Thoracic aorta (tissue), 2 donors: ENCODE data around the gene SLC25A18. TPM values are rescaled to one million over a fixed set of nuclear protein-coding genes. Genes with fewer than 3 reads are reported as not detected.

ENCODE experiments used
- ATAC-seq: fragments of 150-250 bp; one replicate; pipeline ENCODE4 v1.8.0; 2017; ENCODE audit warnings: low read depth; ENCODE audit not compliant: insufficient number of reproducible peaks, low FRiP score
- DNase-seq: peaks from one replicate; pipeline ENCODE4 v3.0.0-alpha.2; 2020; ENCODE audit warnings: low spot score
- H3K27ac ChIP-seq, 2 donors: fragments of 200-600 bp; sonication (generic); 1 replicate in 1 of 2; 2 replicates in 1 of 2; pipeline ENCODE4 v1.5.1; 2016; ENCODE audit warnings: mild to moderate bottlenecking in 2 of 2, moderate library complexity in 2 of 2
- H3K27me3 ChIP-seq: fragments of 200-600 bp; sonication (generic); replicated peaks from 2 replicates; pipeline ENCODE4 v1.6.0; 2016; ENCODE audit warnings: mild to moderate bottlenecking; ENCODE audit not compliant: insufficient read depth
- H3K36me3 ChIP-seq: fragments of 200-600 bp; sonication (generic); one replicate; pipeline ENCODE4 v1.5.1; 2016
- H3K4me1 ChIP-seq, 2 donors: fragments of 200-600 bp; sonication (generic); 1 replicate in 1 of 2; 2 replicates in 1 of 2; pipeline versions ENCODE4 v1.5.1 to v1.6.0; 2016; ENCODE audit warnings: low read depth in 2 of 2, mild to moderate bottlenecking in 1 of 2; ENCODE audit not compliant: control insufficient read depth in 1 of 2
- H3K4me3 ChIP-seq: fragments of 200-600 bp; sonication (generic); 2 replicates; pipeline ENCODE4 v1.5.1; 2016; ENCODE audit warnings: mild to moderate bottlenecking
- H3K9me3 ChIP-seq: fragments of 200-600 bp; sonication (generic); 2 replicates; pipeline ENCODE4 v1.5.1; 2016
- total RNA-seq, 2 donors: library from RNA; depleted of rRNA; stranded (reverse); fragments of >200 nt; gene quantifications; one replicate each; pipeline versions ENCODE4 v1.1.0 to v1.2.3, GENCODE V29; 2016
- TF ChIP-seq, protein P1 (sequence below): fragments of 200-600 bp; sonication (generic); IDR thresholded peaks from one replicate; pipeline ENCODE4 v1.5.1; 2019; ENCODE audit warnings: antibody characterized with exemption

SLC25A18 gene
- total RNA-seq, 2 donors from 2014 or later, result not detected

DNA sequence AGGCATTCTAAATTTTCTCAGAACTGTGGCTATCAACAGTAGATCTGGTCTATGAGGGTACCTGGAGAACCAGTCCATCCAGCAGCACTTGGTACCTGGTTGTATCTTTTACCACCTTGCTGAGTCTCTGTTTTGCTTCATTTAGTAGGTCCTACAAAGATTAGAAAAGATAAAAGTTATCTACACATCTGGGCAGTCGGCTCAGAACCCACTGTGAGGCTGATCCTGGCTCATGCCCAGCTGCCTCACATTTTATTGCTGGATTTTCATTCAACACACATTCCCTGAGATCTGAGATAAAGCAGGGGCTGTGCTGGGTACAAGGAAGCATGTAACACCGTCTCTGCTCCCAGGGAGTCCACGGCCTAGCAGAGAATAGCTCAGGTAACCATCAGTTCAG, 37.7 kb downstream of the SLC25A18 start:
- no peaks in the 10 kb centered on the region for H3K4me1 ChIP-seq
- TF ChIP-seq, protein P1, sequence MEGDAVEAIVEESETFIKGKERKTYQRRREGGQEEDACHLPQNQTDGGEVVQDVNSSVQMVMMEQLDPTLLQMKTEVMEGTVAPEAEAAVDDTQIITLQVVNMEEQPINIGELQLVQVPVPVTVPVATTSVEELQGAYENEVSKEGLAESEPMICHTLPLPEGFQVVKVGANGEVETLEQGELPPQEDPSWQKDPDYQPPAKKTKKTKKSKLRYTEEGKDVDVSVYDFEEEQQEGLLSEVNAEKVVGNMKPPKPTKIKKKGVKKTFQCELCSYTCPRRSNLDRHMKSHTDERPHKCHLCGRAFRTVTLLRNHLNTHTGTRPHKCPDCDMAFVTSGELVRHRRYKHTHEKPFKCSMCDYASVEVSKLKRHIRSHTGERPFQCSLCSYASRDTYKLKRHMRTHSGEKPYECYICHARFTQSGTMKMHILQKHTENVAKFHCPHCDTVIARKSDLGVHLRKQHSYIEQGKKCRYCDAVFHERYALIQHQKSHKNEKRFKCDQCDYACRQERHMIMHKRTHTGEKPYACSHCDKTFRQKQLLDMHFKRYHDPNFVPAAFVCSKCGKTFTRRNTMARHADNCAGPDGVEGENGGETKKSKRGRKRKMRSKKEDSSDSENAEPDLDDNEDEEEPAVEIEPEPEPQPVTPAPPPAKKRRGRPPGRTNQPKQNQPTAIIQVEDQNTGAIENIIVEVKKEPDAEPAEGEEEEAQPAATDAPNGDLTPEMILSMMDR, result no peak
- ATAC-seq (no peak), DNase-seq (no peak)
- no peak overlapping the region for H3K27ac ChIP-seq
- no peak overlapping the region for H3K4me3 ChIP-seq
- no peaks in the 10 kb centered on the region for H3K27me3 ChIP-seq
- no peaks in the 10 kb centered on the region for H3K9me3 ChIP-seq
- H3K36me3 ChIP-seq, result peaks cover 37% of the 10 kb centered on the region

DNA sequence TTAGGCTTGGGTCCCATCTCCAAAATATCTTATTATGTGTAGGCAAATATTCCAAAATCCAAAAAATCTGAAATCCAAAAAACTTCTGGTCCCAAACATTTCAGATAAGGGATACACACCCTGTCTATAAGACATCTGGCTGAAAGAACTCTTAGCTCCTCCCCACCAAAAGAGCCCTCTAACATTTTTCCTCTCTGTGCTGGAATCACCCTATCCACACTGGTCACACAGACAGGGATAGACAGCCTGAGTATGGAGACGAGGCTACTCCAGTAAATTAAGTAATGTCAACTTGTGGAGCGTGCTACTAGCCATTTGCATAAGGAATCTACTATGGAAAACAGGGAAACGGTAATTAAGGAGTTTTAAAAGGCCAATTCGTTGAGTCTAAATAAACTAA, 40.4 kb downstream of the SLC25A18 start:
- Histone ChIP-seq H3K4me1 (no peaks in the 10 kb centered on the region), H3K27me3 (no peaks in the 10 kb centered on the region), H3K4me3 (no peak overlapping the region), H3K27ac (no peak overlapping the region), H3K36me3 (peaks cover 30% of the 10 kb centered on the region), H3K9me3 (no peaks in the 10 kb centered on the region)
- ATAC-seq, result no peak
- no peak for DNase-seq
- TF ChIP-seq, protein P1, result no peak

DNA sequence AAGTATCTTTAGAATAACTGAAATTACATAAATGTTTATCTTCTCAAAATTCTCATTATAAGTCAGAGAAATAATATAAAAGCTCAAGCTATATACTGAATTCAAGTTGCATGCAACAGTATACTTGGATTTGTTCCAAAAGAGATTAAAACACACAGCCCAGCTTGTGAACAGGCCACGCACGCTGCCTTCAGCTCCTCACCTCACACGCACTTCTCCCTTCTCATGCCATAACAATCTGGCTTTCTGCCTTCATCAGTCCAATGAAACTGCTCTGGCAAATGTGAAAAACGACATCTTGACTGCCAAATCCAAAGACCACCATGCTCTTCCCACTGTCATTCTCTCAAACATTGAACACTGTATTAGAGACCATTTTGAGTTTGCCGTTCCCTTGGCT, 43.2 kb downstream of the SLC25A18 start:
- TF ChIP-seq, protein P1, result no peak
- Histone ChIP-seq H3K36me3 (peaks cover 21% of the 10 kb centered on the region), H3K4me3 (no peak overlapping the region), H3K27me3 (no peaks in the 10 kb centered on the region), H3K27ac (no peak overlapping the region), H3K4me1 (peaks cover 0 to 4% of the 10 kb centered on the region in 2 donors), H3K9me3 (no peaks in the 10 kb centered on the region)
- no peak for DNase-seq
- ATAC-seq, result no peak

DNA sequence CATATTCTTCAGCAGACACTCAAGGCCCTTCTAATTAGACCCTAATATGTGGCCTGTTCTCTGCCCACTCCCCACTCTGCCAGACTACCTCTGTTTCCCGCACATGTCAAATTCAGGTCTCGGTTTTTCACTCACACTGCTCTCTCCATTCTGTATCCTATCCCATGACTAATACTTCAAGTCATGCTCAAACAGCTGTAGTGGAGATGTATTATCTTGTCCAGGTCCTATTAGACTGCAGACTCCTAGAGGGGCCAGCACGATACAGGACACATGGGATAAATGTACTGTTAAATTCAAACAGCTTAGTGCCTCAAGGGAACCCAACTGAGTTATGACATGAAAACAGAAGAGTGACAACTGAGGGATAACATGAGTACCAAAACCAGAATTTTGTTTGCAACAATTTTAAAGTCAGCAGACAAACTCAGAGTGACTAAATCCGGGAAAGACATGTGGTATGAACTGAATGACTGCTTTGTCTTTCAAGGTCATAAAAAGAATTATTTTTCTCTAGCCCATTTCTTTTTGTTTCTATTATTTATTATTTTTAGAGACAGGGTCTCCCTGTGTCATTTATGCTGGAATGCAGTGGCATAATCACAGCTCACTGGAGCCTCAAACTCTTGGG, 44.7 kb downstream of the SLC25A18 start:
- no peak overlapping the region for H3K4me3 ChIP-seq
- no peaks in the 10 kb centered on the region for H3K27me3 ChIP-seq
- H3K36me3 ChIP-seq, result peaks cover 36% of the 10 kb centered on the region
- TF ChIP-seq, protein P1, result no peak
- no peak for ATAC-seq
- no peak overlapping the region for H3K27ac ChIP-seq
- H3K9me3 ChIP-seq, result no peaks in the 10 kb centered on the region
- no peak for DNase-seq
- H3K4me1 ChIP-seq, result peaks cover 0 to 4% of the 10 kb centered on the region in 2 donors

DNA sequence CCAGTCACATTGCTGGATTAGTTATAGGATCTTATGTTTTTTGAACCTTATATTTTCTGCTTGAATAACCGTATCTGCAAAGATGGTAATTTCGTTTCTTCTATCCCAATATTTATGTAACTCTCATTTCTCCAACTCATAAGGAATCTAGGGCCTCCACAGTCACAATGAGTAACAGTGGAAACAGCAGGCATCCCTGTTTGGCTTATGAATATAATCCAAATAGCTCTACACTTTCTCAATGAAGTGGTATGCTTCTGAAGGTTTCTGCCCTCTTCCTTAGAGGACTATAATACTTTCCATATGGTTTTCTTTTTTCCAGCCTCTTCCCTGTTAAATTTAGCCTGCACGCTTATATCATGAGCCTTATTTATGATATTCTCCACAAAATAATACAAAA, 48.8 kb downstream of the SLC25A18 start:
- peaks cover 32% of the 10 kb centered on the region for H3K36me3 ChIP-seq

More for the DNA sequence above, 48.8 kb downstream of the SLC25A18 start:
- no peaks in the 10 kb centered on the region for H3K9me3 ChIP-seq
- ATAC-seq (no peak), DNase-seq (no peak)
- peaks cover 0 to 4% of the 10 kb centered on the region in 2 donors for H3K4me1 ChIP-seq
- H3K27me3 ChIP-seq, result no peaks in the 10 kb centered on the region
- TF ChIP-seq, protein P1, result no peak
- H3K4me3 ChIP-seq, result no peak overlapping the region
- H3K27ac ChIP-seq, result no peak overlapping the region
